ENCODE results near the gene SMCO1.

DNA sequence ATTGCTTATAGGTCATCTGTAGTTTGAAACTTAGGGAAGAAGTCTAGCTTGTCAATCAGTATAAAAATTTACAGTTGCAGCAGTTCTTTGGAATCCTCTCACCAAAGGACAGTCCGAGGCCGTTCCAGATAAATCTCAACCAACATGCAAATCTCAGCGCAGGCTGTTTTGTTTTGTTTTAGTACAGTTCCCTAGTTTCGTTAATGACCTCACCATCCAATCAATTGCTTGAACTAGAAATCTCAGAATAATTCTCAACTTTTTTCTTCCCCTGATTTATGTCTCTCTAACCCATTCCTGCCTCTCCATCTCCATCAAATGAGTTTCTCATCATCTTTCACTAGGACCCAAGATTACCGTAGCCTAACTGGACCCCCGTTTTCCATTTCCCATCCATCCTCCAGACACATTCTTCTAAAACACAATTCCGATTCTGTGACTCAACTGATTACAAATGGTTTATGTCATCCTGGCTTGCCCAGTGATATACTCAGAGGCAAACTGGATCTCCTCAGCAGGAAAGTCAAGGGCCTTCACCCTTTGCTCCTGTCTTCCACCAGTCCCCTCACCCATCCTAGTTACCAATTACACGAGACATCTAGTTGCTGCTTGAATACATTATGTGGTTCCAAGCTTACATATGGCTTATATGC, 1.3 kb downstream of the SMCO1 start:
- TF ChIP-seq, protein P1, sequence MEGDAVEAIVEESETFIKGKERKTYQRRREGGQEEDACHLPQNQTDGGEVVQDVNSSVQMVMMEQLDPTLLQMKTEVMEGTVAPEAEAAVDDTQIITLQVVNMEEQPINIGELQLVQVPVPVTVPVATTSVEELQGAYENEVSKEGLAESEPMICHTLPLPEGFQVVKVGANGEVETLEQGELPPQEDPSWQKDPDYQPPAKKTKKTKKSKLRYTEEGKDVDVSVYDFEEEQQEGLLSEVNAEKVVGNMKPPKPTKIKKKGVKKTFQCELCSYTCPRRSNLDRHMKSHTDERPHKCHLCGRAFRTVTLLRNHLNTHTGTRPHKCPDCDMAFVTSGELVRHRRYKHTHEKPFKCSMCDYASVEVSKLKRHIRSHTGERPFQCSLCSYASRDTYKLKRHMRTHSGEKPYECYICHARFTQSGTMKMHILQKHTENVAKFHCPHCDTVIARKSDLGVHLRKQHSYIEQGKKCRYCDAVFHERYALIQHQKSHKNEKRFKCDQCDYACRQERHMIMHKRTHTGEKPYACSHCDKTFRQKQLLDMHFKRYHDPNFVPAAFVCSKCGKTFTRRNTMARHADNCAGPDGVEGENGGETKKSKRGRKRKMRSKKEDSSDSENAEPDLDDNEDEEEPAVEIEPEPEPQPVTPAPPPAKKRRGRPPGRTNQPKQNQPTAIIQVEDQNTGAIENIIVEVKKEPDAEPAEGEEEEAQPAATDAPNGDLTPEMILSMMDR (conservative IDR thresholded peaks at IDR 0.05; ENCODE audit: low read depth in 2 of 2): no peak
- no peak for TF ChIP-seq EZH2 (IDR thresholded peaks at IDR 0.05; ENCODE audit: low read depth, unreplicated experiment)
- TF ChIP-seq POLR2AphosphoS5 (IDR thresholded peaks at IDR 0.05; ENCODE audit: low read depth): no peak
- TF ChIP-seq, protein P2, sequence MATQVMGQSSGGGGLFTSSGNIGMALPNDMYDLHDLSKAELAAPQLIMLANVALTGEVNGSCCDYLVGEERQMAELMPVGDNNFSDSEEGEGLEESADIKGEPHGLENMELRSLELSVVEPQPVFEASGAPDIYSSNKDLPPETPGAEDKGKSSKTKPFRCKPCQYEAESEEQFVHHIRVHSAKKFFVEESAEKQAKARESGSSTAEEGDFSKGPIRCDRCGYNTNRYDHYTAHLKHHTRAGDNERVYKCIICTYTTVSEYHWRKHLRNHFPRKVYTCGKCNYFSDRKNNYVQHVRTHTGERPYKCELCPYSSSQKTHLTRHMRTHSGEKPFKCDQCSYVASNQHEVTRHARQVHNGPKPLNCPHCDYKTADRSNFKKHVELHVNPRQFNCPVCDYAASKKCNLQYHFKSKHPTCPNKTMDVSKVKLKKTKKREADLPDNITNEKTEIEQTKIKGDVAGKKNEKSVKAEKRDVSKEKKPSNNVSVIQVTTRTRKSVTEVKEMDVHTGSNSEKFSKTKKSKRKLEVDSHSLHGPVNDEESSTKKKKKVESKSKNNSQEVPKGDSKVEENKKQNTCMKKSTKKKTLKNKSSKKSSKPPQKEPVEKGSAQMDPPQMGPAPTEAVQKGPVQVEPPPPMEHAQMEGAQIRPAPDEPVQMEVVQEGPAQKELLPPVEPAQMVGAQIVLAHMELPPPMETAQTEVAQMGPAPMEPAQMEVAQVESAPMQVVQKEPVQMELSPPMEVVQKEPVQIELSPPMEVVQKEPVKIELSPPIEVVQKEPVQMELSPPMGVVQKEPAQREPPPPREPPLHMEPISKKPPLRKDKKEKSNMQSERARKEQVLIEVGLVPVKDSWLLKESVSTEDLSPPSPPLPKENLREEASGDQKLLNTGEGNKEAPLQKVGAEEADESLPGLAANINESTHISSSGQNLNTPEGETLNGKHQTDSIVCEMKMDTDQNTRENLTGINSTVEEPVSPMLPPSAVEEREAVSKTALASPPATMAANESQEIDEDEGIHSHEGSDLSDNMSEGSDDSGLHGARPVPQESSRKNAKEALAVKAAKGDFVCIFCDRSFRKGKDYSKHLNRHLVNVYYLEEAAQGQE (IDR thresholded peaks at IDR 0.05; ENCODE audit: unreplicated experiment): no peak
- no peak for TF ChIP-seq EZH2phosphoT487 (IDR thresholded peaks at IDR 0.05; ENCODE audit: unreplicated experiment)

Data from GM23338 (cell line).